Activated T-helper 17 cell treated with anti-CD3 and anti-CD28 coated beads, Interleukin-2, amount 50 U/mL, for 72 hours (primary cell): ENCODE data around the gene DEPDC1B. TPM values are rescaled to one million over a fixed set of nuclear protein-coding genes. Genes with fewer than 3 reads are reported as not detected.

Experiments used
- ATAC-seq: fragments of 150-1000 bp; cut with Tn5 transposase; replicated peaks from 2 replicates; pipeline ENCODE4 v1.10.0; 2021; ENCODE audit warnings: mild to moderate bottlenecking, moderate library complexity
- H3K27ac Mint-ChIP-seq: one replicate; pipeline ENCODE4 v1.8.0; 2022; ENCODE audit warnings: mixed read lengths
- H3K27me3 Mint-ChIP-seq: one replicate; pipeline ENCODE4 v1.8.0; 2022; ENCODE audit warnings: mixed read lengths
- H3K36me3 Mint-ChIP-seq: one replicate; pipeline ENCODE4 v1.8.0; 2022; ENCODE audit warnings: low read depth, mild to moderate bottlenecking, mixed read lengths
- H3K4me1 Mint-ChIP-seq: one replicate; pipeline ENCODE4 v1.8.0; 2022; ENCODE audit warnings: mixed read lengths
- H3K4me3 Mint-ChIP-seq: one replicate; pipeline ENCODE4 v1.8.0; 2022; ENCODE audit warnings: mild to moderate bottlenecking, mixed read lengths
- H3K9me3 Mint-ChIP-seq: one replicate; pipeline ENCODE4 v1.8.0; 2022; ENCODE audit warnings: mixed read lengths
- total RNA-seq, 2 donors: library from RNA; stranded (reverse); gene quantifications; one replicate each; pipeline ENCODE4 v1.2.3, GENCODE V29; 2022

DEPDC1B gene
- total RNA-seq, 2 donors from 2014 or later: 29.5 to 37.9 TPM

DNA sequence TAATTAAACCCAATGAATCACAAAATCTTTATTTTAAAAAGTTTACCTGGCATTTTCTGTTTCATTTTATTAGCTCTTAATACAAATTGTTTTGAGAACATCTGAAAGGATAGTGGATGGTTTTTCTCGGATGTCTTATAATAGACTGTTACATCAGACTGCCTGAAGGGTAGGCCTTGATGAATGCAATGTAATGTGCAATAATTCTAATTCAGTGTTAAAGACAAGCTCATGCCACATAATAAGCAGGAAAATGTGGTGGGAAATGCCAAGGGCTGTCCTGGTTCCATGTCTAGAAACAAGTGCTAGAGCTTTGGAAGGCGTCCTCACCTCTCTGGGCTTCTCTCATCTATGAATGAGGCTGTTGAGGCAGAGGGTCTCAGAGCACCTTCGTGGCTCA, 148.1 kb downstream of the DEPDC1B start:
- Mint-ChIP-seq H3K27ac (no peak overlapping the region), H3K9me3 (no peaks in the 10 kb centered on the region), H3K4me1 (no peaks in the 10 kb centered on the region), H3K36me3 (no peaks in the 10 kb centered on the region), H3K27me3 (peaks cover 11% of the 10 kb centered on the region), H3K4me3 (no peak overlapping the region)
- ATAC-seq: no peak

DNA sequence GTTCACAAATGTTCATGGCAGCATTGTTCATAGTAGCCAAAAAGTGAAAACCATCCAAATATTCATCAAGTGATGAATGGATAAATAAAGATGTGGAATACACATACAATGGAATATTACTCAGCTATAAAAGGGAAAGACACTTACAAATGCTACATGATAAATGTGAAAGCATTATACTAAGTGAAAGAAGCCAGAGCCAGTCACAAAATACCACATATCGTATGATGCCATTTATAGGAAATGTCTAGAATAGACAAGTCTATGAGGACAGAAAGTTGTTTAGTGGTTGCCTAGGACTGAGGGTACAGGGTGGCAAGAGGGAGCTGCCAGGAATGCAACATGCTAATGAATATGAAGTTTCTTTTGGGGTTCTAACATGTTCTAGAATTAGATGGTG, 148.7 kb downstream of the DEPDC1B start:
- no peak for ATAC-seq
- peaks cover 11% of the 10 kb centered on the region for H3K27me3 Mint-ChIP-seq
- no peaks in the 10 kb centered on the region for H3K4me1 Mint-ChIP-seq
- no peak overlapping the region for H3K4me3 Mint-ChIP-seq
- H3K27ac Mint-ChIP-seq: no peak overlapping the region
- no peaks in the 10 kb centered on the region for H3K9me3 Mint-ChIP-seq
- H3K36me3 Mint-ChIP-seq: no peaks in the 10 kb centered on the region

DNA sequence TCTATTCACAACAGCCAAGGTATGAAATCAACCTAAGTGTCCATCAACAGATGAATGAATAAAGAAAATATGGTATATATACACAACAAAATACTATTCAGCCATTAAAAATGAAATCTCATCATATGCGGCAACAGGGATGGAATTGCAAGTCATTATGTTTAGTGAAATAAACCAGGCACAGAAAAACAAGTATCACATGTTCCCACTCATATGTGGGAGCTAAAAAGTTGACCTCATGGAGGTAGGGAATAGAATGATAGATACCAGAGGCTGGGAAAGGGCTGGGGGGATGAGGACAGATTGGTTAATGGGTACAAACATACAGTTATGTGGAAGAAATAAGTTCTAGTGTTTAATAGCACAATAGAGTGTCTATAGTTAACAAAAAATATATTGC, 149.7 kb downstream of the DEPDC1B start:
- no peak overlapping the region for H3K4me3 Mint-ChIP-seq
- H3K36me3 Mint-ChIP-seq: no peaks in the 10 kb centered on the region
- H3K9me3 Mint-ChIP-seq: no peaks in the 10 kb centered on the region
- H3K27ac Mint-ChIP-seq: no peak overlapping the region
- no peak for ATAC-seq
- H3K27me3 Mint-ChIP-seq: peaks cover 11% of the 10 kb centered on the region
- no peaks in the 10 kb centered on the region for H3K4me1 Mint-ChIP-seq

DNA sequence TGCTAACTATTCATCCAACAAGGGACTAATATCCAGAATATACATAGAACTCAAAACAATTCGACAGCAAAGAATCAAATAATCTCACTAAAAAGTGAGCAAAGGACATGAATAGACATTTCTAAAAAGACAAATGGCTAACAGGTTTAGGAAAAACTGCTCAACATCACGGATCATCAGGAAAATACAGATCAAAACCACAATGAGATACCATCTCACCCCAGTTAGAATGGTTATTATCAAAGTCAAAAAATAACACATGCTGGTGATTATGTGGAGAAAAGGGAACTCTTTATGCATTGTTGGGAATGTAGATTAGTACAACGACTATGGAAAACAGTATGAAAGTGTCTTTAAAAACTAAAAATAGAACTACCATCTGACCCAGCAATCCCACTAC, 150.1 kb downstream of the DEPDC1B start:
- no peaks in the 10 kb centered on the region for H3K4me1 Mint-ChIP-seq
- peaks cover 11% of the 10 kb centered on the region for H3K27me3 Mint-ChIP-seq
- no peaks in the 10 kb centered on the region for H3K36me3 Mint-ChIP-seq
- ATAC-seq: no peak
- no peak overlapping the region for H3K27ac Mint-ChIP-seq
- no peaks in the 10 kb centered on the region for H3K9me3 Mint-ChIP-seq
- no peak overlapping the region for H3K4me3 Mint-ChIP-seq

Other genes with a start within 250 kb of the DEPDC1B start
- gene ELOVL7, start 144.1 kb upstream of the DEPDC1B start, total RNA-seq: under 1 TPM; 0.24 to 0.41 TPM
- gene ERCC8, start 244.9 kb upstream of the DEPDC1B start, total RNA-seq: 10 to 100 TPM in 1 of 2 donors, 1 to 10 TPM in 1; 6.8 to 11.2 TPM
- gene NDUFAF2, start 245.0 kb upstream of the DEPDC1B start, total RNA-seq: 10 to 100 TPM; 13.6 to 30.4 TPM